Tibial nerve (tissue), 4 donors: Measurements from ENCODE around the gene MCF2L.

Experiments used
- CTCF ChIP-seq, 5 experiments: fragments of 200-600 bp in 3 of 5; fragments of 450-650 bp in 2 of 5; sonication (generic) in 3 of 5; IDR thresholded peaks; one replicate each; pipeline ENCODE4 v1.5.1; 2016 to 2019; ENCODE audit warnings: antibody characterized with exemption in 5 of 5, mild to moderate bottlenecking in 3 of 5, moderate library complexity in 2 of 5
- EP300 ChIP-seq, 2 donors: sonication (generic); formaldehyde crosslinking; IDR thresholded peaks; one replicate each; pipeline ENCODE4 v1.6.1; 2017; ENCODE audit warnings: antibody characterized with exemption in 2 of 2, mild to moderate bottlenecking in 1 of 2
- POLR2A ChIP-seq, 2 donors: fragments of 450-650 bp; IDR thresholded peaks; one replicate each; pipeline ENCODE4 v1.6.1; 2017; ENCODE audit warnings: antibody characterized with exemption in 2 of 2, mild to moderate bottlenecking in 2 of 2, moderate library complexity in 2 of 2

- TF ChIP-seq POLR2A (IDR thresholded peaks at IDR 0.05) (no peak), CTCF (IDR thresholded peaks at IDR 0.05) (no peak), EP300 (IDR thresholded peaks at IDR 0.05) (no peak)
These were observed 6.5 kb downstream of the MCF2L start for GRCh38 chr13:112975401-112975939.
